Heart left ventricle (tissue), 13 donors: ENCODE data around the gene USP9X.

Experiments
- POLR2A ChIP-seq, 2 donors: fragments of 450-650 bp; IDR thresholded peaks; one replicate each; pipeline ENCODE4 v1.6.1; 2017; ENCODE audit warnings: antibody characterized with exemption in 2 of 2, mild to moderate bottlenecking in 2 of 2, moderate library complexity in 2 of 2
- TF ChIP-seq, protein P1 (sequence below), 12 donors: fragments of 200-600 bp; sonication (generic) in 4 of 12; IDR thresholded peaks; one replicate each; pipeline versions ENCODE4 v1.5.0 to v1.8.0; 2018 to 2022; ENCODE audit warnings: antibody characterized with exemption in 12 of 12, mild to moderate bottlenecking in 5 of 12
- donor health status: ischemic (EF 13 %, LVEDD 7.1; RV severe dilation, severe dysfunction).
- donor health status: DM: no; HTN: yes; CAD: no.
- donor health status: DM: no; HTN: no; CAD: no.
- donor health status: ischemic (EF 25% LVEDD 6.9; RV normal size, moderate dysfunction).
- donor health status: ischemic (EF 25% LVEDD 5.7; RV mildly dilated, moderate dysfunction).
- donor health status: ischemic (EF 35%, LVEDD 5.7; RV mildly dilated, moderate dysfunction).
- donor health status: nonischemic (EF 11% LVEDD 7.7; RV severe dilation, severe dysfunction).
- donor health status: DM: yes; HTN: yes; CAD: no.
- donor health status: PGD.
- donor health status: ischemic (EF 29% LVEDD 5.4; RV normal size, mild dysfunction).
- donor health status: nonischemic (EF 23%, LVEDD 6.1; RV moderate dilation, normal function).

DNA sequence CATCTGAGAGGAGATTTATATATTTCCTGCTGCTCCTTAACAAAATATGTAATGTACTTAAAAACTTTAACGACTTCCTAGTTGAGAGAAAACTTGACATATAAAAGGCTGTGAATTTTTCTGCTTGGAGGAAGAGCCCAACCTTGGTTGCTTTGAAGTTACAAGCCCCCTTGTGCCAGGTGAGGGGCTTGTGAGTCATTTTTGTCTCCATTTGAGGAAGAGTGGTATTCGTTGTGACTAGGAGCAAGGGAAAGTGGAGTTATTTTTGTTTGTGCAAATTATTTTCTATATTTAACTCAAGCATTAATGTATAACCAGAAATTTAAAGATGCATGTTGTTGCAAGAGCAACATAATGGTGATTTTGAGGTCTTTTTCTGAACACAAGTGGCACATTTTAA, 149.7 kb downstream of the USP9X start:
- TF ChIP-seq, protein P1, sequence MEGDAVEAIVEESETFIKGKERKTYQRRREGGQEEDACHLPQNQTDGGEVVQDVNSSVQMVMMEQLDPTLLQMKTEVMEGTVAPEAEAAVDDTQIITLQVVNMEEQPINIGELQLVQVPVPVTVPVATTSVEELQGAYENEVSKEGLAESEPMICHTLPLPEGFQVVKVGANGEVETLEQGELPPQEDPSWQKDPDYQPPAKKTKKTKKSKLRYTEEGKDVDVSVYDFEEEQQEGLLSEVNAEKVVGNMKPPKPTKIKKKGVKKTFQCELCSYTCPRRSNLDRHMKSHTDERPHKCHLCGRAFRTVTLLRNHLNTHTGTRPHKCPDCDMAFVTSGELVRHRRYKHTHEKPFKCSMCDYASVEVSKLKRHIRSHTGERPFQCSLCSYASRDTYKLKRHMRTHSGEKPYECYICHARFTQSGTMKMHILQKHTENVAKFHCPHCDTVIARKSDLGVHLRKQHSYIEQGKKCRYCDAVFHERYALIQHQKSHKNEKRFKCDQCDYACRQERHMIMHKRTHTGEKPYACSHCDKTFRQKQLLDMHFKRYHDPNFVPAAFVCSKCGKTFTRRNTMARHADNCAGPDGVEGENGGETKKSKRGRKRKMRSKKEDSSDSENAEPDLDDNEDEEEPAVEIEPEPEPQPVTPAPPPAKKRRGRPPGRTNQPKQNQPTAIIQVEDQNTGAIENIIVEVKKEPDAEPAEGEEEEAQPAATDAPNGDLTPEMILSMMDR (IDR thresholded peaks at IDR 0.05): no peak
- TF ChIP-seq POLR2A (IDR thresholded peaks at IDR 0.05): no peak
